Stimulated activated naive CD8-positive, alpha-beta T cell treated with anti-CD3 and anti-CD28 coated beads, Interleukin-15, Interleukin-2, amounts not matched to agents 100 U/mL and 50 U/mL, for 24 hours (primary cell): ENCODE measurements around the gene FKBP15.
"Not testable (repeated sequence)": the region's sequence is repeated elsewhere in the genome, so short reads cannot be mapped to it uniquely, and the experiment has no call there.

Experiments used
- ATAC-seq: fragments of 150-1000 bp; cut with Tn5 transposase; one replicate; pipeline ENCODE4 v1.10.0; 2021
- DNase-seq: peaks from one replicate; pipeline ENCODE4 v3.0.0; 2021

Gene FKBP15

GRCh38 chr9:113221003-113221799 is at the start of gene FKBP15, which contains the start of gene SLC31A1:
Gene FKBP15 (minus strand): TSS chr9:113221277. CDS start chr9:113221243, 34 bp downstream.
Gene SLC31A1 (plus strand): TSS chr9:113221544. CDS start chr9:113256149, 34,605 bp downstream.
- peak; percentile 97 for ATAC-seq

GRCh38 chr9:113269871-113270270 is 48.8 kb upstream of the FKBP15 start:
- ATAC-seq: no peak
- no peak for DNase-seq

More at GRCh38 chr9:113221003-113221799, at the start of gene FKBP15, which contains the start of gene SLC31A1:
- peak; percentile 97 for DNase-seq

- ATAC-seq (peak; percentile 63), DNase-seq (no peak)
Measured at GRCh38 chr9:113269355-113269754, 48.3 kb upstream of the FKBP15 start.

DNA sequence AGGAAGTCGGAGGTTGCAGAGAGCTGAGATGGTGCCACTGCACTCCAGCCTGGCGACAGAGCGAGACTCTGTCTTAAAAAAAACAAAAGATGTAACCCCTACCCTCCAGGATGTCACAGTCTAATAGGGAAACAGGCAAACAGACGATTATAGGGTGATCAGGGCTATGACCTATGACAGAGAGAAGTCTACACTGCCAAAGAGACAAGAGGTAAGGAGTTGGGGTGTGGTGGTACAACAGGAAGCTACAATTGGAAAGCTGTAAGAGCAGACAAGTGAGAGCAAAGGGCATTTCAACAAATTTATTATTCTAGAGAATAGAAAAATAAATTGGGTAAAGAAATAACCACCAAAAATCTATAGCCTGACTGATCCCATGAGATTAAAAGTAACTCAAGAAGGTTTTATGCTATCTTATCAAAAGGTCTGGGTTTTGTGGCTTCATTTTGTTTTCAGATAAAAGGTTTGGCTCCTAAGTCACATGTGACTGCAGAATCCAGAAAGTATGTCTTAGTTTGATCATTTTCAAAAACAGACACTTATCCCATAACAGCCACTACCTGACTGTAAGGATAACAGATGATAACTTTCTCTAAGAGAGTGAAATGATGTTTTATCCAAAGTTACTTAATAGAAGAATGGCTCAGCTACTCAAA is 47.0 kb upstream of the FKBP15 start:
- DNase-seq: no peak

GRCh38 chr9:113266174-113266573 is 45.1 kb upstream of the FKBP15 start:
- ATAC-seq: no peak

More for the DNA sequence above, 47.0 kb upstream of the FKBP15 start:
- ATAC-seq: no peak

DNA sequence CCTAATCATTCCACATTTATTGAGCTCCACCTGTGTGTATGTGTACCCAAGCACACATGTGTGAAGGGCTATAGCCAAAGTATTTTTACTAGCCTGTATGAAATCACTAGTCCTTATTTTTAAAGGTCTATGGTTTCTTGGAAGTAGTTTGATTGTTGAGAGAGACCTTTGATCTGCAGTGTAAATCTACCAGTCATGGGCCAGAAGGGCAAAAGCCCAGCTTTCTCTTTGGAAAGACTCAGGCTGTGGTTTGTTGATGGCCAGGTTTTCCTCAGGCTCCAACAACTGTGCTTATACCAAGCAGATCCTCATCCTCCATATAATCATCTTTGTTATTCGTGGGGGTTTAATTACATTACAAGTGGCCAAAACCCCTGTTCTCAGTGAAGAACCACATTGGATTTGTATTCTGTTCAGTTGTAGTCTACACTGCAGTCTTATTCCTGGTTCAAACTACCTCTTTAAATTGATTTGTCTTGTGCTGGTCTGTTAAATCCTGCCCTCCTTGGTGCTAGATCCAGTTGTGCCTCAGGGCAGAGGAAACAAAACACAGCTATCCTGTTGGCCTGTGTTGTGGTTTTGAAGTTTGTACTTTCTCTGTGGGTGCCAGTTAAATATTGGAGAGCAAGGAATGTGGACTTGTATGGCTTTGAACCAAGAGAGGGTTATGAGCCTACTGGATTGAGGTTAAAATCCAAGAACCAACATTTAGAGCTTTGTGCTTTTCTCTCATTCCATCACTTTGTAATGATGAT is 41.0 kb upstream of the FKBP15 start:
- DNase-seq: no peak
- ATAC-seq: no peak

More at GRCh38 chr9:113266174-113266573, 45.1 kb upstream of the FKBP15 start:
- DNase-seq: no peak

DNA sequence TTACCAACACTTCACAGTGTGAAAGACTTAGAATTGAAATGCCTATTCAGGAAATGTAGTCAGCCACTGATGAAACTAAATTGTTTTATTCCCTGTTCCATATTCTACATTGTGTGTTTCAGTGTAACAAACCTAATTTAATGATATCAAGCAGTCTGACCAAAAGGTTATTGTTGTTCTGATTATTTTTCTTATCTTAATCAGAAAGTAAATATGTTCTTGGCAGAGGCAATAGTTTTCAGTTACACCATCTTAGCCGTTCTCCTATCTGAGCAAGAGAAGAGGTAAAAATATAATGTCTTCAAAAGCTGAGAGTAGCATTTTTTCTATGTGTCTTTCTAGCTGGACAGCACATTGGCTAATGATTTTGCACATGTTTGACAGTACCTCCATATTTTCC is 37.2 kb upstream of the FKBP15 start:
- DNase-seq: no peak
- no peak for ATAC-seq

DNA sequence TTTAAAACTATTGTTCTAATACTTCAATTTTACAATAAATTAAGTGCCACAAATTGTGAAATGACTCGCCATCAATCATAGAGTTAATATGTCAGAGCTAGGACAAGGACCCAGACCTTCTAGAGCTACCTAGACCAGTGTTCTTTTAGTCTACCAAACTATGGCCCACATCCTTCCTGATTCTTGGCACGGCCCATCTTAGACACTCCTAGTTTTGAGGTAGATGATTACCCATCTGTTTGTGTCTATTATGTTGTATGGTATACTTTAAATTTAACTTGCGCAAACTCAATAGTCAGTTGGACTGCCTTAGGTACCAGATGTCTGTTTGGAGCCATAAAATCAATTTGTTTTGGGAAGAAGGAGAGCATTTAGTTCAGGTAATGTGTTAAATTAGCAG is 36.8 kb upstream of the FKBP15 start:
- no peak for DNase-seq
- no peak for ATAC-seq

GRCh38 chr9:113255438-113255837 is 34.4 kb upstream of the FKBP15 start:
- DNase-seq (no peak), ATAC-seq (no peak)

- ATAC-seq: no peak
- no peak for DNase-seq
Measured at GRCh38 chr9:113254991-113255390, 33.9 kb upstream of the FKBP15 start.

DNA sequence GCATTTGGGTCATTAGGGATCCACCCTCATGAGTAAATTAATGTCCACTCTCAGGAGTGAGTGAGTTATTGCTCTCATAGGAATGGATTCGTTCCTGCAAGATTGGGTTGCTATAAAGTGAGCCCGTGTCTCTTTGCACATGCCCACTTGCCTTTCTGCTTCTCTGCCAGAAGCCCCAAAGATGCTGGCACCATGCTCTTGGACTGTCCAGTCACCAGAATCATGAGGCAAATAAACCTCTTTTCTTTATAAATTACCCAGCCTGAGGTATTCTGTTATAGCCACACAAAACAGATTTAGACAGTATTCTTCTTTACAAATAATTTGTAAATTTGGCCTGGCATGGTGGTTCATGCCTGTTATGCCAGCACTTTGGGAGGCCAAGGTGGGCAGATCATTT is 29.7 kb upstream of the FKBP15 start:
- no peak for DNase-seq
- ATAC-seq: no peak

DNA sequence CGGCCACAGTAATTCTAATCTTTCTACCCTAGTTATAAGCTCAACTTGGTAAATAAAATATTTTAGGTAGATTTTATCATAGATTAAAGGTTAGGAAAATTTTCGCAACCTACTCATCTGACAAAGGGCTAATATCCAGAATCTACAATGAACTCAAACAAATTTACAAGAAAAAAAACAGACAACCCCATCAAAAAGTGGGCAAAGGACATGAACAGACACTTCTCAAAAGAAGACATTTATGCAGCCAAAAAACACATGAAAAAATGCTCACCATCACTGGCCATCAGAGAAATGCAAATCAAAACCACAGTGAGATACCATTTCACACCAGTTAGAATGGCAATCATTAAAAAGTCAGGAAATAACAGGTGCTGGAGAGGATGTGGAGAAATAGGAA is 28.6 kb upstream of the FKBP15 start:
- not testable (repeated sequence) for DNase-seq, ATAC-seq

DNA sequence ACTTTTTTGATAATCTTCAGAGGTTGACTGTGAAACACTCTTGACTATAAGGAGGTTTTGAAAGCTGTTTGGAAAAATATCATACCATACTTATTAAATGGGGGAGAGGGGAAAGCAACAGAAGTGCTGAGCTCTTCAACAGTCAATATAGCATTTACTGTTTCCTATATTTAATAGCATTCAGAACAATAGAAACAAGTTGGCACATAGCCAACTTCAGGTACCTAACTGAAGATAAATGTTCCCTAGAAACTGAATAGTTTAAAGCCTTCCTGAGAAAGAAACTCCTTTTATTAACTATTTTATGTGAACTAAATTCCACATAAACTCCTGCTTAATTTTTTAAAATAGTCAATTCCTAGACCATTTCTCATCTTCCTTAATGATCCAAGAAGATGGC is 26.6 kb upstream of the FKBP15 start:
- no peak for ATAC-seq
- DNase-seq: no peak

DNA sequence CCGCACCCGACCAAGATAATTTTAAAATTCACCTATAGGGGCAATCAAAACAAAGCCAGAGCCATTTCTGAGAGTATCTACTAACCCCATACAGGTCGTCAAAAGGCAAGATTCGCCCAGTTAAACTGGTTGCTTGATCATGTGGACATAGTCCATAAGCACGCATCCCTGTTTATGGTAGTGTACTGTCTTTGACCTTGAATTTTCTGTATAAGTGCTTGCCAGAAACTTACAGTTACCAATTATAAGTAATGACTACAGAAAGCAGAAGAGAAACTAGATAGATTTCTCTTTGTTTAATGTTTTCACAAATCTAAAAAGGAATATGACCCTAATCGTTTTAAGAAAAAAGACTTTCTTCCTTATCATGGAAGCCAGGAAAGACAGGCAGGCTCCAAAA is 25.9 kb upstream of the FKBP15 start:
- DNase-seq (no peak), ATAC-seq (no peak)

GRCh38 chr9:113245894-113246293 is 24.8 kb upstream of the FKBP15 start:
- DNase-seq: no peak
- no peak for ATAC-seq

DNA sequence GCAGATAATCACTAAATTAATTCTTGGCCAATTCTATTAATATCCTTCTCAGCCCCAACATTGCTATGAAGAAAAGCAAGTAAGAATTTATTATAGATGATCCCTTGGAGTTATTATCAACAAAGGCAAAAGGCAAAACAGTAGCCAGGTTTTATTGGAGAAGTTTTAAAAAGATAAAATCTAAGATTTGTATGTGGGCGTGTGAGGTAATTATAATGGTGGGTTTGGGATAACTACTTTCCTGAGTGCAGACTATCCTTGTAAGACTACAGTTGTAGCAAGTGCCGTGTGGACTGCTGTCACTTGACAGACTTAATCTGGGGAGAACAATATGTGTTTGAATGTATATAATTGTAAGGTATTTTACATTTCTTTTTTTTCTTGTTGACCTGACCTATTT is 23.5 kb upstream of the FKBP15 start:
- DNase-seq (no peak), ATAC-seq (no peak)

GRCh38 chr9:113241161-113241560 is 20.1 kb upstream of the FKBP15 start:
- ATAC-seq (no peak), DNase-seq (no peak)

GRCh38 chr9:113238859-113239232 is 17.8 kb upstream of the FKBP15 start:
- DNase-seq: no peak
- no peak for ATAC-seq

DNA sequence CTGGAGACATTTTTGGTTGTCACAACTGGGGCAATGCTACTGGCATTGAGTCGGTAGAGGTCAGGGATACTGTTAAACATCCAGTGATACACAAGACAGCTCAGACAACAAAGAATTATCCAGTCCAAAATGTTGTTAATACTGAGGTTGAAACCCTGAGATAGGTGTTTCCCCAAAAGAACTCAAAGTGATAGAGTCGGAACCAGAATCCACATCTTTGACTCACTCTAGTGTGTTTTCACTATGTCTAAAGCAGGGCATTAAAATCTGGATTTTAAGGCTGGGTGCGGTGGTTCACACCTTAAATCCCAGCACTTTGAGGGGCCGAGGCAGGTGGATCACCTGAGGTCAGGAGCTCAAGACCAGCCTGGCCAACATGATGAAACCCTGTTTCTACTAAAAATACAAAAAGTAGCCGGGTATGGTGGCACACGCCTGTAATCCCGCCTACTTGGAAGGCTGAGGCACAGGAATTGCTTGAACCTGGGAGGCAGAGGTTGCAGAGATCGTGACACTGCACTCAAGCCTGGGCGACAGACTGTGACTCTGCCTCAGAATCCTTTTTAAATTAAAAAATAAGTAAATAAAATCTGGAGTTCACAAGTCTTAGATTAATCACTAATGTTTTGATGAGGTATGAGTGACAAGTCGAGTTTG is 17.3 kb upstream of the FKBP15 start:
- ATAC-seq (no peak), DNase-seq (no peak)

DNA sequence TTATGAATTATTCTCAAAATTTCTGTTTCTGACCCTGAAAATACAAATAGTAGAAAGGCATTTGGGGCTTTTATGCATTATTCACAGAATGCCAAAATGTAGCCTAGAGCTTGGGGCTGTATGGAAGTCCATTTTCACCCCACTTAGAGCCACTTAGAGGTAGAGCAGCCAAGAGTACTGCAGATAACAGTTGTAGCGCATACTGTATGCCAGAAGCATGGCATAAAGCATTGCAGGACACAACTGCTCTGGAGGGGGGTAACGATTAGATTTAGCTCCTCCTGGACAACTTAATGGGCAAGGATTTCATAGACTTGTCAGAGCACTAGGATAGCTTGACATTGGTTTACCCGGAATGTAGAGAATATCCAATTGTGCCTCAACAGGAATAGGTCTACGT is 15.9 kb upstream of the FKBP15 start:
- no peak for DNase-seq
- ATAC-seq: no peak

GRCh38 chr9:113235701-113236255 is 14.7 kb upstream of the FKBP15 start:
- not testable (repeated sequence) for ATAC-seq, DNase-seq

DNA sequence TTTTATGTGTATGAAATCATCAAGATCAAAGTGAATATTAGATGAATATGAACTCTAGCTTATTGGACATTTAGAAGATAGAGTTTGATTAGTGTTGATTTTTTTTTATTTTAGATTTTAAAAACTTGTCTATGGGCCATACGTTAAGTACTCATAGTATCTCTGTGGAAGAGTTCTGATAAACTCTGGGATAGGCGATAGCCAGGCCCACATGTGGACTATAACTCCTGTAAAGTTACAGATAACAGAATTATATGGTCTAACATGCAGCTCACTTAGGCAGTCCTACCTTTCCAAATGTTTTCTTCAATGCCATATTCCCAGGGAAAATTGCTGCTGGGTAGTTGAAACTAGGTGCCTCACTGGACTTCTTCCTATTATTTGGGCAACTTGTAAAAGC is 10.6 kb upstream of the FKBP15 start:
- DNase-seq: no peak
- no peak for ATAC-seq
